Fibroblast of peridontal ligament (primary cell): ENCODE data around the gene CNGB1.
"Not testable (repeated sequence)": the region's sequence is repeated elsewhere in the genome, so short reads cannot be mapped to it uniquely, and the experiment has no call there.

Experiments
- DNase-seq: peaks from one replicate; pipeline ENCODE4 v3.0.0-alpha.2; 2010; ENCODE audit errors: extremely low read depth

The CNGB1 gene

DNA sequence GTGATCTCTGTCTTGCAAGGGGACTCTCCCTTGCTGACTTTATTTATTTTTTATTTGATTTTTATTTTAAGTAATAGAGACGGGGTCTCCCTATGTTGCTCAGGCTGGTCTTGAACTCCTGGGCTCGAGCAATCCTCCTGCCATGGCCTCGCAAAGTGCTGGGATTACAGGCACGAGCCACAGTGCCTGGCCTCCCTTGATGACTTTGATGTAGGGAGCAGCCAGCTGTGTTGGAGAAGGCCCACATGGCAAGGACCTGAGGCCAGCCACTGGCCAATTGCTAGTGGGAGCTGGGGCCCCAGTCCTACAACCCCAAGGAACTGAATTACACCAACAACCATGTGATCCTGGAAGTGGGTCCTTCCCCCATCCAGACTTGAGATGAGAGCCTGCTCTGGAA lies 81.8 kb downstream of the CNGB1 start:
- DNase-seq, result no peak

DNA sequence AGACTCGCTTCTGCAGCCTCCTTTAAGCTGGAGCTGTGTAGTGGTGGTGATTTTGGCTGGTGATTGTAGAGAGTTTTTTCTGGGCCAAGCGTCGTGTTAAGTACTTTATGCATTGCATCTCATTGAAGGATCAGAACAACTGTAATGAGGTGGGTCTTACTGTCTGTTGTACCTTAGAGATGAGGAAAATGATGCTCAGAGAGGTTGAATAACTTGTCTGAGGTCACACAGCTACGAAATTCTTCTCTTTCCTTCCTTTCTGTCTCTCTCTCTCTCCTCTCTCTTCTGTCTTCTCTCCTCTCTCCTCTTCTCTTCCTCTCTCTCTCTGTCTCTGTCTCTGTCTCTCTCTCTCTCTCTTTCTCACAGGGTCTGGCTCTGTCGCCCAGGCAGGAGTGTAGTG lies 82.8 kb downstream of the CNGB1 start:
- no peak for DNase-seq

GRCh38 chr16:57887711-57888110 lies 83.2 kb downstream of the CNGB1 start:
- no peak for DNase-seq

- DNase-seq, result no peak
Measured at GRCh38 chr16:57886427-57886826, 84.5 kb downstream of the CNGB1 start.

DNA sequence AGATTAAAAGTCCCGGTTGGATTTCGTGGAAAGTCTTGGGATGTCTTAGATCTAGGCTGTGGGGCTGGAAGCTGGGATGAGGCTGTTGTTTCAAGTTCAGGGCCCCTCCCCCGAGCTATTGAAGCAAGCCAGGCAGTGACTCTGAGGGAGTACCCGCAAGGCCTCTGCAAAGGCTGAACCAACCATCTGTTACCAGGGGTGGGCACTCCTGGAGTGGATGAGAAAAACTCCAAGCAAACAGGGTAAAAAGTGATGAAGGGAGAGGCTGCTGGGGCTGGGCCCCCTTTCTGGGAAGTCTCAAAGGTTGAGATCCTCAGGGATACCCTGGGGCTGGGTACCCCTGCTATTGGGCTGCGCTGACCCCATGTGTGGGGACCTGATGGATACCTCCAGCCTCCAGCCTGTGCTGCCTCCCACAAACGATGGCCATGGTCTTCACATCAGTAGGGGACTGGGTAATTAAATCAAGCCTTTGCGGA lies 86.2 kb downstream of the CNGB1 start:
- peak; percentile 10 for DNase-seq

DNA sequence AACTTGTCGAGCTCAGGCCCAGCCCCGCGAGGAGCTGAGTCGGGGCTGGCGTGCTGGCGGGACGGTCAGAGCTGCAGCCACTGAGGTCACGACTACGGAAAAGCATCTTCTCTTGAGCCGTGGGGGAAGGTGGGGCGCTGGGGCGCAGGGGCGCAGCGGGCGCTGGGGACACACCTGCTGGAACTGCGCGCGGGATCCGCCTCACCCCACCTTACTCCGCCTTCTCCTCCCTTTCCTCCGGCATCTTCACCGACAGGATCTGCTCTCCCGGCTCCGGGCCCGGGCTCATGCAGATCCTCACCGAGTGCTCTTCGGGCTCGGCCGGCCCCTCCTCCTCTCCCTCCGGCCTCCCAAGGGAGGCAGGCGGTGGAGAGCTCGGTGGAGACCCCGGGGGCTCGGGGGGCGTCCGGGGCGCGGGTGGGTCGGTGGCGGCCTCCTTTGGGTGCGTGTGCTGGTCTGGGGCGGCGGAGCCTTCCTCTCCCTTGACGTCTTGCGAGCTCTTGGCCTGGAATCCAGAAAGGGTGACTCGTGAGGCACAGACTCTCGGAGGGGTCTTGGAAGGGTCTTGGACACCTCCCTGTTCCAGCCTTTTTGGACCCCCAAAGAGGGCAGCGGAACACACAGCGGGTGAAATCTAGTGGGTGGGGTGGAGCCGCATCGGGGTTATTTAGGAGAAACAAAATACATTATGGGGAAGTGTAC lies 86.8 kb downstream of the CNGB1 start:
- DNase-seq, result no peak

DNA sequence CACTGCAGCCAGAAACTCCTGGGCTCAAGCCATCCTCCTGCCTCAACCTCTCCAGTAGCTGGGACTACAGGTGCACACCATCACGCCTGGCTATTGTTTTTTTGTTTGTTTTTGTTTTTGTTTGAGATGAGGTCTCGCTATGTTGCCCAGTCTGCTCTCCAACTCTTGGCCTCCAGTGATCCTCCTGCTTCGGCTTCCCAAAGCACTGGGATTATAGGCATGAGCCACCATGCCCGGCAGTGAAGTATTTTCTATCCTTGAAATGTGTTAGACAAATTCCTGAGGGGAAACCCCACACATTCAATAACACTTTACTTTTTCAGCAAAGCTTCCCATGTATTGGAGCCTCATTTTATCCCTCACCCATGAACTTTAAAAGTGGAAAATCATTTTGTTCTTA lies 87.4 kb downstream of the CNGB1 start:
- no peak for DNase-seq

DNA sequence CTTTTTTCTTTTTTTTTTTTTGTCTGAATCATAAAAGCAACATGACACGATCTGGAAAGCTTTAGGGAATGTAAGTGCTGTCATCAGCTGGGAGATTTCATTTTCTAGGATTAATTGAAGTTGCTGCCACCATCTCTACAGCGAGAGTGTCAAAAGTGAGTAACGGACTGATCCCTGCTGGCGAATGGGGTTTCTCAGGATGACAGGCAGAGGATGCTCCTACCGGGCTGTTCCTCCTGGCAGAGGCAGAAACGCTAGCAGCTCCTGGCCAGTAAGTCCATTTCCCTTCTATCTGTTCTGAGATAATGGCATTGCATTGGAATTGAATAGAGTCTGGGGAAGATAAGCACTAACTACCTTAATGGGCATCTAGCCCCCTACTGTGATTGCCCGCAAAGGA lies 88.1 kb downstream of the CNGB1 start:
- peak; percentile 28 for DNase-seq

DNA sequence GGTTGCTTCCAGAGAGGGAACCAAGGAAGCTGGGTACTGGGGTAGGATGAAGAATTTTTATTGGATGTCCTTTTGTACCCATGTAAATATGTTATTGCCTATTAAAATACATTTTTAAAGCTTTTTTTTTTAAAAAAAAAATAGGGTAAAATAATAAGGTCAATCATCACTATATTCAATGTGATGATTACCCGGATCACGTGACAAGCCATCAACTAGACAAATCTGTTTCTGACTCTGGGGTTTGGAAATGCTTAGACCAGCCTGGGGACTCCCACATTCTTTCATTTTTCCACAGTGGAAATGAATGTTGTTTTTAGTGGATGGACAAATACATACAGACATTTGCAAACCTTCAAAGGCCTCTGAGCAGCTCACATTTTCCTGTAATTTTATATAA lies 88.7 kb downstream of the CNGB1 start:
- no peak for DNase-seq

- DNase-seq, result no peak
Measured at GRCh38 chr16:57878586-57878985, 92.3 kb downstream of the CNGB1 start.

GRCh38 chr16:57876210-57876609 lies 94.7 kb downstream of the CNGB1 start:
- no peak for DNase-seq

DNA sequence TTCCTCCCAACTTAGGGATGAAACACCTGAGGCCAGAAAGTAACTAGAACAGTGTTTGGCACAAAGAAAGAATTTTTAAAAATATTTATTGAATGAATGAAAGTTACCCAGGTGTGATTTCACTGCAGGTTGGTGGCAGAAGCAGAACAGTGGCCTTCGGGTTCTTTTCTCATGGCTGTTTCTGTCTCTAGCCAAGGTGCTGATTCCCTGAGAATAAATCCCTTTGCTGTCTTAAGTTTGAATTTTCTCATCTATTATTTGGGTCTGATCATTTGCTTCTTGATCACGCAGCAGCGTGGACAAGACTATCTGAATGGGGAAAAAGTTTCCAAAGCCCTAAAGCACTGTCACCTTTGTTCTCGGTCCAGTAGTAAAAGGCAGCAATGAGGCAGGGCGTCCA lies 95.6 kb downstream of the CNGB1 start:
- no peak for DNase-seq

DNA sequence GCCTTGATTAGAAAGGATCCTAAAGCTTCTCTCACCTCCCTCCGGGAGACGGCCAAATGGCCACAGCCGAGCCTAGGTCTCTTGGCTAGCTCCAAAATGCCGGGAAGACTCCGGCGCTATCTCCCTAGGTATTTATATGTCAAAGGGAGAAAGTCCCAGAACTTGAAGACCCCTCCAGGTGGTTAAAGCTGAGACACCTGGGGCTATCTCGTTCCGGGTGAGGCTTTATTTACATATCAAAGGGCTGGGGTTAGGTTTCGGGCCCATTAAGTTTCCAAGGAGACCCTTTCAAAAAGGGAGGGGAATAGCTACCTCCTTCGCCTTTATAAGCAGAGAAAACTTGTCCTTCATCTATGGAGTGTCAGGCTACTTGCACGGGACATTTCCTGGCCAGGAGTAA lies 97.7 kb downstream of the CNGB1 start:
- DNase-seq, result no peak

- not testable (repeated sequence) for DNase-seq
Measured at GRCh38 chr16:57872764-57873163, 98.2 kb downstream of the CNGB1 start.

DNA sequence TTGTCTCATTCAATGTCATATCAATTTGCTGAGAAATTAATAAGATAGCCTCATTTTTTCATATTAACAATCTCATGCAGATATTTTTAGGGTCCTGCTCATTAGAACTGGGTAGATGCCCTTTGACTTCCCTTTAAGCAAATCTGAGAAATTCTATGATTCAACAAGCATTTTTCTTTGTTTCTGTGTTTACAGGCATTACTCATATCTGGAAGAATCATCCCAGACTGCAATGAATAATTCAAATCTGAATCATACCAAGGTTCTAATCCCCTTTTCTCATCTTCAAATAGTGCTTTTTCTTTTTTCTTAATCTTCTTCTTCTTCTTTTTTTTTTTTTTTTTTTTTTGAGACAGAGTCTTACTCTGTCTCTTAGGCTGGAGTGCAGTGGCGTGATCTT lies 99.5 kb downstream of the CNGB1 start:
- peak; percentile 69 for DNase-seq

GRCh38 chr16:57870753-57871454 lies 100.0 kb downstream of the CNGB1 start:
- no peak for DNase-seq

GRCh38 chr16:57868913-57869520 lies 101.9 kb downstream of the CNGB1 start:
- DNase-seq, result no peak

GRCh38 chr16:57867000-57867561 lies 103.8 kb downstream of the CNGB1 start:
- no peak for DNase-seq

DNA sequence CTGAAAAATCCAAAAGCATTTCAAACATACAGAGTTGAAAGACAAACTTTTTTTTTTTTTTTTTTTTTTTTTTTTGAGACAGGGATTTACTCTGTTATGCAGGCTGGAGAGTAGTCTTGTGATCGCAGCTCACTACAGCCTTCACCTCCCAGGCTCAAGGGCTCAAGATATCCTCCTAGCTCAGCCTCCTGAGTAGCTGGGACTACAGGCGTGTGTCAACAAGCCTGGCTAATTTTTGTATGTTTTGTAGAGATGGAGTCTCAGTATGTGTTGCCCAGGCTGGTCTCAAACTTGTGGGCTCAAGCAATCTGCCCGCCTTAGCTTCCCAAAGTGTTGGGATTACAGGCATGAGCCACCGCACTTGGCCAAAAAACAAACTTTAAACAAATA lies 104.4 kb downstream of the CNGB1 start:
- DNase-seq, result no peak

GRCh38 chr16:57865746-57866528 lies 105.0 kb downstream of the CNGB1 start:
- no peak for DNase-seq

DNA sequence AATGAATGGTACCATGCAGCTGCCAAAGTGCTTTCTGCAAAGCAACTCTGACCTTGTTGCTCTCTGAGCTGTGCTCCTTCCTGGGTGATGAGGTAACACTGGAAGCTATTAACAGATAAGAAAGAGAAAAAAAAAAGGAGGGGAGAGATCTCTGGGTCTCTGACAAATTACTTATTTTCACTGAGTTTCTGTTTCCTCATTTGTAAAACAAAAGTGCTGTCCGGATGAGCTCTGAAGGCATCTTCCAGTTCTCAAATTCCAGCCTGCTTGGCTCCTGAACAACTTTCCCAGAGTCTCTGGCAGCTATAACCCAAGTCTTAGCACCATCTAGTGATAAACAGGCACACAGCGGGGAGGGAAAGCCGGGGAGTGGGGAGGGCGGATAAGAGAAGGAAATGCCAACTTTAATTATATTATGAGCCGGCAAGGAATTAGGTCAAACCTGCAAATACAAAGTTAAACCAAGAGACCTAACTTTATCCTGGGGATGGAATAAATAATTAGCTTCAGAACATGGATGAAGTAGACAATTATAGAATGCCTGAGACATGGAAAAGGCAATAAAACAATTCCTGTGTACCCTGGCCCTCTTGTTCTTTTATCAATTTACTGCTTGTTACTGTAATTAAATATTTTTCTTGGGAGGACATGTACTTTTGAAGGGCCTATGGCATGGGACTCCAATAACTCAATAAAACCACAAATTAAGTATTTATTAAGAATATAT lies 107.3 kb downstream of the CNGB1 start:
- DNase-seq, result peak; percentile 88
